Stomach (tissue), 4 donors: Measurements from ENCODE around the gene RIMBP3C.

ENCODE experiments used
- CTCF ChIP-seq, 7 experiments: fragments of 450-650 bp in 4 of 7; fragments of 200-600 bp in 3 of 7; sonication (generic) in 3 of 7; IDR thresholded peaks; one replicate each; pipeline ENCODE4 v1.5.1; 2016 to 2019; ENCODE audit warnings: antibody characterized with exemption in 7 of 7, control low read depth in 2 of 7, mild to moderate bottlenecking in 1 of 7
- POLR2A ChIP-seq, 4 donors: fragments of 450-650 bp; IDR thresholded peaks; one replicate each; pipeline ENCODE4 v1.6.1; 2016; ENCODE audit warnings: antibody characterized with exemption in 4 of 4, control low read depth in 2 of 4, mild to moderate bottlenecking in 1 of 4, moderate library complexity in 1 of 4

DNA sequence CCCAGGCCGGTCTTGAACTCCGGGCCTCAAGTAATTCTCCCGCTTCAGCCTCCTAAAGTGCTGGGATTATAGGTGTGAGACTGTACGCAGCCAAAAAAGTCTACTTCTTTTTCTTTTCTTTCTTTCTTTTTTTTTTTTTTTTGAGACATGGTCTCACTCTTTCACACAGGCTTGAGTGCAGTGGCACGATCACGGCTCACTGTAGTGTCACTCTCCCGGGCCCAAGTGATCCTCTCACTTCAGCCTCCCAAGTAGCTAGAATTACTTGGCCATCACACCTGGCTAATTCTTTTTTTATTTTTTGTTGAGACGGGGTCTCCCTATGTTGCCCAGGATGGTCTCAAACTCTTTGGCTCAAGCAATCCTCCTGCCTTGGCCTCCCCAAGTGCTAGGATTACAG, 12.7 kb upstream of the RIMBP3C start:
- TF ChIP-seq CTCF (IDR thresholded peaks at IDR 0.05) = no peak
- no peak for TF ChIP-seq POLR2A (IDR thresholded peaks at IDR 0.05)
